NCI-H510A (cell line): ENCODE measurements around the gene CPT1B.
A peak's percentile ranks its signal among the peaks of the same experiment; 100 is the strongest.
"Not testable (repeated sequence)": the region's sequence is repeated elsewhere in the genome, so short reads cannot be mapped to it uniquely, and the experiment has no call there.

ENCODE experiments used
- DNase-seq: peaks from one replicate; lab custom pipeline; 2025; lab: John Stamatoyannopoulos, UW

The CPT1B gene

GRCh38 chr22:50577987-50578775 is at the start of gene CPT1B:
Gene CPT1B (minus strand): TSS chr22:50578427. CDS start chr22:50577915, 512 bp downstream.
- no peak for DNase-seq

GRCh38 chr22:50626850-50627641 is 48.8 kb upstream of the CPT1B start:
- DNase-seq, result no peak

- DNase-seq, result no peak
These were observed 48.2 kb upstream of the CPT1B start for GRCh38 chr22:50626314-50626849.

DNA sequence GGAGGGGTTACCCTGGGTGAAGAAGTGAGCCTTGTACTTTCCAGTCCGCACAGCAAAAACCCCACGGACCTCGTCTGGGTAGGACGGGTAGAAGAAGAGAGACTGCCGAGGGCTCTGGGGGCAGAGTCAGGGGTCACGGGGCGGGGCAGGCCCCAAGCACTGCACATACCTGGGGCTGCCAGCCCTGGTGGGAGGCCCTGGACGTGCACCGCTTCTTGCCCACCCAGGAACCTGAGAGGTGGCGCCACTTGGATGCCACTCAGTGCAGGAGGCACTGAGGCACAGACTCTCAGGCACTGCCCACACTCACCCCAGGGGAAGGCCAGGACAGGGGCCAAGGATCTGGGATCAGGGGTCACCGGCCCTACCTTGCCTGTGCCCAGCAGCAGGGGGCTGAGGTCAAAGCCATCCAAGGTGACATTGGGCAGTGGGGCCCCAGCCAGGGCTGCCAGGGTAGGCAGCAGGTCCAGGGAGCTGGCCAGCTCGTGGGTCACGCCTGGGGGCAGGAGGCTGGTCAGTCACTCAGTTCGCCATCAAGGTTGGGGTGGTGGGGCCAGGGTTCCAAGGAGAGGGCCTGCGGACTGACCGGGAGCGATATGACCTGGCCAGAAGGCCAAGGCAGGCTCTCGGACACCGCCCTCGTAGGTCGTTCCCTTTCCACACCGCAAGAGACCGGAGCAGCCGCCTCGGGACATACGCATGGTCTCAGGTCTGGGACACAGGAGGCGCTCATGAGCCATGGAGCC is 47.5 kb upstream of the CPT1B start:
- DNase-seq, result no peak

DNA sequence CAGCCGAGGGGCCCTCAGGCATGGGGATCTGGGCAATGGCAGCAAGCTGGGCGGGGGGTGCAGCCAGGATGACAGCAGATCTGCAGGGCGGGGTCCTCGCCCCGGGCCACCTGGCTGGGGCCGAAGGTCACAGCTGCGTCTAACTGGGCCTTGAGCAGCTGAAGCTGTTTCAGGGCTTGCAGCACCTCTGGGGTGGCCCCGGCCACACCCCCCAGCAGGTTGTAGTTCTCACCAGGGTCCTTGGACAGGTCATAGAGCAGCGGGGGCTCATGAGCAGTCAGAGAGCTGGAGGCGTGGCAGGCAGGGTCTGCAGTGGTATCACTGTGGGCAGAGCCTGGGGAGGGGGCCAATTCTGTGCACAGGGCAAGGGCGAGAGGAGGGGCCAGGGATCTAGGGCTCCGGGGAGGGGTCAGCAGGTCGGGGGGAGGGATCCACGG is 46.9 kb upstream of the CPT1B start:
- no peak for DNase-seq

- no peak for DNase-seq
These were observed 46.3 kb upstream of the CPT1B start for GRCh38 chr22:50624347-50625130.

- DNase-seq, result peak; percentile 82
These were observed 44.6 kb upstream of the CPT1B start for GRCh38 chr22:50622723-50623327.

GRCh38 chr22:50621948-50622722 is 43.9 kb upstream of the CPT1B start:
- DNase-seq, result no peak

GRCh38 chr22:50621356-50621880 is 43.2 kb upstream of the CPT1B start:
- no peak for DNase-seq

DNA sequence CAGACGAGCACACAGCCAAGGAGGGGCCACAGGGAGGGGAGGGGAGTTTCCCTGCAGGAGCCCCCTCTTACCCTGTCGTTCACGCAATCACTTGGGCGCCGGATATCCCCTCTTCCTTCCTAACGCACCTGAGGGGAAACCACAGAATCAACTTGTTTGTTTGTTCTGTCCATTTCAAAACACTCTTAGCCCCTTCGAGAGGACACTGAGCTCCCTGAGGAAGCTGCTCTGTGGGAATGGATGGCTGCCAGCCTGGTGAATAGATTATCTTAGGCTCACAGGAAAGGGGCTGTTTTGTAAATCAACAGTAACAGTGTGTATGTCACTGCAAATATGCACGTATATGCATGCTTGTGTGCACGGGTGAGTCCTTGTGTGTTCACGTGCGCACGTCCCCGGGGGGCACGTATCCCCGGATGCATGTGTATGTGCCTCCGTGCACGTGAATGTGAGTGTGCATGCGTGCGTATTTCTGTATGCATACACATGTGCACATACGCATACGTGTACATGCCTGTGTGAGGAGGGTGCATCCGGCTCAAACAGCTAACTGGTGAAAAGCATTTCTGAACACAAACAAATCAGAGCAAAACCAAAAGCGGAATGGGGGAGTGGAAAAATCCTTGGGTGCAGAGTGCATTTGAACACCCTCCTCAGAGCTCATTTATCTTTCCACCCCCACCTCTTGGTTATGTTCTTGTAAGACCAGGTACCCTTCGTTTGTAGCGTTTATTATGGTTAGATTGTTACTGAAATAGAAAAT is 42.5 kb upstream of the CPT1B start:
- peak; percentile 39 for DNase-seq

GRCh38 chr22:50614296-50614695 is 36.1 kb upstream of the CPT1B start:
- not testable (repeated sequence) for DNase-seq

- DNase-seq, result peak; percentile 37
These were observed 35.2 kb upstream of the CPT1B start for GRCh38 chr22:50613291-50613981.

- DNase-seq, result no peak
These were observed 34.4 kb upstream of the CPT1B start for GRCh38 chr22:50612528-50613221.

- no peak for DNase-seq
These were observed 33.9 kb upstream of the CPT1B start for GRCh38 chr22:50612168-50612527.

GRCh38 chr22:50611341-50612060 is 33.3 kb upstream of the CPT1B start:
- DNase-seq, result no peak

- DNase-seq, result no peak
These were observed 32.4 kb upstream of the CPT1B start for GRCh38 chr22:50610581-50610980.

- DNase-seq, result no peak
These were observed 31.8 kb upstream of the CPT1B start for GRCh38 chr22:50610041-50610451.
